Effector CD4-positive, alpha-beta T cell (primary cell): ENCODE measurements around the gene XXYLT1.

ENCODE experiments used
- DNase-seq: peaks from one replicate; pipeline ENCODE4 v3.0.0-alpha.2; 2020

The XXYLT1 gene

GRCh38 chr3:195126056-195126605 is 144.8 kb downstream of the XXYLT1 start:
- no peak for DNase-seq

- no peak for DNase-seq
These were observed 145.3 kb downstream of the XXYLT1 start for GRCh38 chr3:195125646-195126045.

DNA sequence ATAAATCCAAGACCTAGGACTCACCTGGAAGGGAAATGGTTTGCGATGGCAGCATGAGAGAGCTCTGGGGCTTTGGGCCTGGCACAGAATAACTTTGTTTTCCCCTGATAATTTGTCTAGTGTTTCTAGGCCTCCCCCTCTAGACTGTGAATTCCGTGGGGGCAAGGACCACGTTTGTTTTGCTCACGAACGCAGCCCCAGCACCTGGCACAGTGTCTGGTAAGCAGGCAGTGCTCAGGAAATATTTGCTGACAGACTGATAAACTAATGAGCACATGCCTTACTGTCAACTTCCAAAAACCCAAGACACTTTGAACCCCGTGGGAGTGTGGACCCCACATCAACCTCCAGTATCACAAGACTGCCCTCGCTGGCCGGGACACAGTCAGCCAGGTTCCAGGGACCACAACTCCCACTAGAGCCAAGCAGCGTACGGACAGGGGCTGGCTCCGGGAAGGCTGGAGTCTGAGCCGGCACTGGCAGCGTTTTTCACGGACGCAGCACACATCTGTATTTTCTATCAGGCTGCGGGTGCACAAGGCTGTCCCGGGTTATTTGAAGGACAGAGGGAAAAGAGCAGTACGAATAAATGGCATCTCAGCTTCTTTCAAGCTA is 146.5 kb downstream of the XXYLT1 start:
- DNase-seq: no peak

- DNase-seq: no peak
These were observed 147.7 kb downstream of the XXYLT1 start for GRCh38 chr3:195123281-195123691.

- DNase-seq: no peak
These were observed 148.7 kb downstream of the XXYLT1 start for GRCh38 chr3:195122261-195122660.

DNA sequence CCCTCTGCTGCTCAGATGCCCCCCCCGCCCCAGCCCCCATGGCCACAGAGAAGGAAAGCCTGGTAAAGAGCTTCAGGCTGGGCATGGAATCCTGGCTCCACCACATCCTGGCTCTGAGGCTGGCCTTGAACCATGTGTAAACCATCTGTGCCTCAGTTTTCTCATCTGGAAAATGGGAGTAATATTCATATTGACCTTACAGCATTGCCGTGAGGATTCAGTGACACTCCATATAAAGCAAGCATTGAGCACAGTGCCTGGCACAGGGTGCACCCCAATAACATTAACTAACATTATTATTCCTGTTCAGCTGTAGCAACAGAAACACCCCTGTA is 150.7 kb downstream of the XXYLT1 start:
- DNase-seq: no peak

GRCh38 chr3:195119461-195120266 is 151.3 kb downstream of the XXYLT1 start:
- DNase-seq: no peak

DNA sequence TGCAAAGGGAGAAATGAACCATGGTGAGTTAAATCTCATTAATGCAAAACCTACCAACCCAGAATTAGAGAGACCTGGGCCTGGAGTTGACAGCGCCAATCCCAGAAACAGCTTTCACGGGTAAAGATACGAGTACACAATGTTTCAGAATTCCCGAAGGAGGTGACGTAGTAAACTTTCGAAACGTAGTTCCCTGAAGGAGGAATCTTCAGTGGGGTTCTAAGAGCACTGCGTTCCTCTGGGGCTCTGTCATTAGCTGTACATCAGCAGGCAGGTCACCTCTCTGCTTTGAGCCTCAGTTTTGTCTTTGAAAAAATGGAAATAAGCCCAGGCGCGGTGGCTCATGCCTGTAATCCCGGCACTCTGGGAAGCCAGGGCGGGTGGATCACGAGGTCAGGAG is 152.3 kb downstream of the XXYLT1 start:
- no peak for DNase-seq

- DNase-seq: no peak
These were observed 152.9 kb downstream of the XXYLT1 start for GRCh38 chr3:195117978-195118581.

GRCh38 chr3:195116407-195117185 is 154.4 kb downstream of the XXYLT1 start:
- DNase-seq: no peak

DNA sequence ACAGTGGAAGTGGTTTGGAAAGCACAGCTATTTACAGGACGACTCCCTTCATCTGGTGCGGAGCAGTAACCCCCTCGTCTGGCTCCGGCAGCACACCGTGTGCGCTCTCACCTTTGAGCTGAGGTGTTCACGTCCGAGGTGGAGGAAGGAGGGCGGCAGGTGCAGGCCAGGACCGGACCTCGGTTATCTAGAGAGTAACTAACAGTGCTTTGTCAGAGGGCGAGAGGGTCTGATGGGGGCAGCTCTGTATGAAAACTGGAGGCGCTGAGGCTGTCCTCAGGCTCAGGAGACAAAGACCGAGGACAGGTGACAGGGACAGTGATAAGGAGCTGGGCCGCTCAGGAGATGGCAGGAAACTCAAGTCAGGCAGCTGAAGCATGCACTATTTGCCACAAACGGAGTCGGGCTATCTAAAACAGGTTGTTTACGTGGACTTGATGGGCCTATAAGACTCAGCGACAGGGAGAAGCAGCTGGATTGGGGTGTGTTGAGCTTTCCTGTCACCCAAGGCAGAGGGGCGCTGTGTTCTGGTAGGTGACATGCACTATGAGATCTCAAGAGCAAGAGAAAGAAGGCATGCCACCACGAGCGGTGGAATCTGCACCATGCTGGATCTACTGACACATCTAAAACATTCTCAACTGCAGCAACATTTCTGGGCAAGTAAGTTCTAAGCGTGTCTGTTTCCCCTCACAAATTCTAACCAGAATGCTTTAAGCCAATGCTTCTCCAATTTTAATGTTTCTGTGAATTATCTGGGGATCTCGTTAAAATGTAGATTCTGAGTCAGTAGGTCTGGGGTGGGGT is 155.2 kb downstream of the XXYLT1 start:
- DNase-seq: no peak

DNA sequence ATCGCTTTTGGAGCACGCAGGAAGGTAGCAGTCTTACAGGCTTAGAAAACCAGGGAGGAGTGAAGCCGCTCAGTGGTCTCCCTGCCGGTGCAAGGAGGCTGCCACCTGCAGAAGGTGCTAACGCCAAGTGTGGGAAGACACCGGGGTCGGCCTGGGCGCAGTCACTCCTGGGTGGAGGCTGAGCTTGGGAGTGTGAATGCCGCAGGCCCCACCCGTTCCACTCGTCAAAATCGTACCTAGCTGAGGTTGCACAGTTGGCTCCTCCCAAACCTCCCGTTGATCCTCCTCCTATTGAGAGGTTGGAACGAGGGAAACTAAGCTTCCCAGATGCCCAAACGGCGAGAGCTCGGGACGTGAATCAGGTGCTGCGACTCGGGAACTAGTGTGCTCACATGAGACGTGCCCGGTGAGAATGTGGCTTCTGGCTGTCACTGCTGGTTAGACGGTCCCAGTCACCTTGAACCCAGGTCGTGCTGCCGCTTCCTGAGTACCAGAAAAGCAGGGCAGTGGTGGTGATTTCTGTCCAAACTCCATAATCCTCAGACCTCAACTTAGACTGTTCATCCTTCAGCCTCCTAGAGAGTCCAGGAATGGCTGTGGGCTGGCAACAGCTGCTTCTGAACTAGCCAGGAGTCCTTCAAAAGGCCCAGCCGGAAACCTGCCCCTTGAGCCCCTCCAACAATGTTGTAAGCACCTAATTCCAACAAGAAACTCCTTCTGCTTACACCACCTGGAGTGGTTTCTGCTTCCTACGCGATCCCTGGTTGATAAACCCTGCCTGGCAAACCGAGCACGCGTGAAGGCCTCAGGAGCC is 156.0 kb downstream of the XXYLT1 start:
- no peak for DNase-seq

GRCh38 chr3:195113536-195114425 is 157.2 kb downstream of the XXYLT1 start:
- no peak for DNase-seq

GRCh38 chr3:195113048-195113447 is 157.9 kb downstream of the XXYLT1 start:
- DNase-seq: no peak

DNA sequence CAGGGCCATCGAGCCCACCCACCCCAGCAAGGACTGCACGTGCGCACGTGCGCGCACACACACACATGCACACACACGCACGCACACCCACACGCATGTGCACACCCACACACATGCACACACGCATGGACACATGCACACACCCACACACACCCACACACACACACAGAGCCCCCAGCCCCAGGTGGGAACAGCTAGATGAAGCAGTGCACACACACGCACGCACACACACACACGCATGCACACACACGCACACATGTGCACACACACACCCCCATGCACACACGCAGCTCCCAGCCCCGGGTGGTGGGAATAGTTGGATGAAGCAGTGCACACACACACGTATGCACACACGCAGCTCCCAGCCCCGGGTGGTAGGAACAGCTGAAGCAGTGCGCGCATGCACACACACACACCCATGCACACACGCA is 158.6 kb downstream of the XXYLT1 start:
- no peak for DNase-seq

GRCh38 chr3:195111766-195112165 is 159.2 kb downstream of the XXYLT1 start:
- no peak for DNase-seq

DNA sequence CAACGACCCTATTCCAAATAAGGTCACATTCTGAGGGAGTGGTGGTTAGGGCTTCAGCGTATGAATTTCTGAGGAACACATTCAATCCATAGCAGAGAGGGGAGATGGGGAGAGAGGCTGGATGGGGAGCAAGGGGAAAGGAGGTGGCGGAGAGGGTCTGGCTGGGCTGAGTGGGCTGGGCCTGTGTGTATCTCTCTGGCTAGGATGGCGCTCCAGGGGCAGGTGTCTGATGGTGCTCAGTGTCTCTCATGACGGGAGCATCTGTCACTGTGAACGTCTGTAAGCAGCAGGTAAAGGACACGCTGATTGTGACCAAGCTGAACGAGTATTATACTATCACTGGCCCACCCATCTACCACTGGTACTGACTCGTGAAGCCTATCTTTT is 159.6 kb downstream of the XXYLT1 start:
- DNase-seq: no peak

GRCh38 chr3:195110647-195111318 is 160.2 kb downstream of the XXYLT1 start:
- DNase-seq: no peak

DNA sequence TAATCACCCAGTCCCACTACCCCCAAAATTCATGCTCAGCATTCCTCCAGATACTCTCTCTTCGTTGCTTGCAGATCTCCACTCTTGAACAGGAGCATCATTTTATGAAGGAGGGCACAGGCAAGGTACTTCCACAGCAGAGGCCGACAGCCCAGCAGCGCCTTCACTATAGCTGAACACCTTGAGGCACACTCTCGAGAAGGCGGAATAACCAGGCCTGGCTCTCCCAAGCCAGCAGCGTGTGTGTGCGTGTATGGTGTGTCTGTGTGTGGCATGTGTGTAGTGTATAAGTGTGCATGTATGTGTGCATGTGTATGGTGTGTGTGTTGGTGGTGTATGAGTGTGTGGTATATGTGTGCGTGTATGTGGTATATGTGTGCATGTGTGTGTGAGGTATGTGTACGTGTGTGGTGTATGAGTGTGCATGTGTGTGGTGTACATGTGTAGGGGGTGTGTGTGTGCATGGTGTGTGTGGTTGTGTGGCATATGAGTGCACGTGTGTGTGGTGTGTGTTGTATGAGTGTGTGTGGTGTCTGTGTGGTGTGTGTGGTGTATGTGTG is 161.8 kb downstream of the XXYLT1 start:
- DNase-seq: no peak
